HUES64 (cell line): ENCODE results near the gene CALY.
"Not testable (repeated sequence)": the region's sequence is repeated elsewhere in the genome, so short reads cannot be mapped to it uniquely, and the experiment has no call there.

Source experiments
- H3K27ac ChIP-seq: 2 replicates; pipeline ENCODE4 v1.7.0; 2013; ENCODE audit warnings: low read depth, low read length, inconsistent platforms
- H3K27me3 ChIP-seq: 2 replicates; pipeline ENCODE4 v1.6.1; 2013; ENCODE audit warnings: mild to moderate bottlenecking, low read length; ENCODE audit not compliant: insufficient read depth
- H3K36me3 ChIP-seq: 2 replicates; pipeline ENCODE4 v1.6.1; 2013; ENCODE audit warnings: mild to moderate bottlenecking, low read length; ENCODE audit not compliant: insufficient read depth
- H3K4me1 ChIP-seq: 2 replicates; pipeline ENCODE4 v1.6.1; 2013; ENCODE audit warnings: mild to moderate bottlenecking, low read length, moderate library complexity; ENCODE audit not compliant: insufficient read depth
- H3K4me3 ChIP-seq: 2 replicates; pipeline ENCODE4 v1.5.1; 2013; ENCODE audit warnings: mild to moderate bottlenecking, low read length, moderate library complexity
- H3K9ac ChIP-seq: 2 replicates; pipeline ENCODE4 v1.6.1; 2013; ENCODE audit warnings: mild to moderate bottlenecking, low read depth, low read length
- H3K9me3 ChIP-seq: 2 replicates; pipeline ENCODE4 v1.6.1; 2013; ENCODE audit warnings: low read depth, low read length; ENCODE audit not compliant: insufficient read depth
- WGBS: fragments of 150-250, 120-280 bp; methylation state at CpG from one replicate; pipeline ENCODE4 v1.1.7; 2013; ENCODE audit warnings: missing lambda C conversion rate; 5-methylcytosine and 5-hydroxymethylcytosine counted together

The CALY gene

DNA sequence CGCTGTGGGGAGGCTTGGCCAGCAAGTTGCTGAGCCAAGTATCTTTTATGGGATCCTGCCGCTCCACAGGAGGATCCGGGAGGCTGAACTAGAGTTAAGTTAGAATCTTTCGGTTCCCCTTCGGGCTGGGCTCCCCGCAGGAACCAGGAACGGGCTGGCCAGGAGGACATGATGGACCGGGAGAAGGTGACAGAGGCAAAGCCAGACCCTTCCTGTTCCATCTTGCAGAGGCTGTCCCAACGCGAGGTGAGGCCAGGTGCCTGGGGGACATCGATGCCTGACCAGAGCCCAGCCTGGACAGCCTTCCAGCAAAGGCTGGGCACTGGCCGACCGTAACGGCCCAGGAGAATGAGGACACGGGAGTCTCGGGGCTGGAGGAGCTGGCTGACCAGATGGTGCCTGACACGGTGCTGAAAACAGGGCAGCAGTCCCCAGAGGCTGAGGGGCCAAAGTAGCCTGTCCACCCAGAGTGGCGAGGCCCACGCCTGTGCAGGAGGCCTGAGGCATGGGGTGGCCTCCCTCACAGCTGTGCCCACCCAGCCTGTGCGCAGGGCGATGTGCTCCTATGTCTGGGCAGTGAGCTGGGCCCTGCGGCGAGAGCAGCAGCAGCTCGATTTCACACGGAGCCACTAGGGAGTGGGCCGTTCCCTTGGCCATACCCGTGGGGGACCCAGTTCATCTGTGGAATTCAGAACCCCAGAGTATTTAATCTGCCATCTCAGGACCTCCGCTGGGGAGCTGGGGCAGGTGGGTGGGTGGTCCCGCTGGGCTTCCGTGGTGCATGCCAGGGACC is 40.5 kb upstream of the CALY start:
- Histone ChIP-seq H3K27ac (no peak overlapping the region), H3K9me3 (no peaks in the 10 kb centered on the region), H3K36me3 (no peaks in the 10 kb centered on the region), H3K27me3 (peaks cover 63% of the 10 kb centered on the region), H3K4me1 (no peaks in the 10 kb centered on the region), H3K4me3 (no peak overlapping the region), H3K9ac (no peak overlapping the region)
- WGBS = 88% methylated on average over 30 of the region's 30 CpGs

- H3K27me3 ChIP-seq = peaks cover 63% of the 10 kb centered on the region
- 86% methylated on average over 5 of the region's 5 CpGs for WGBS
- not testable (repeated sequence) for H3K4me3 ChIP-seq, H3K9ac ChIP-seq, H3K9me3 ChIP-seq, H3K36me3 ChIP-seq, H3K27ac ChIP-seq, H3K4me1 ChIP-seq
These were observed 39.5 kb upstream of the CALY start for GRCh38 chr10:133376183-133376582.

DNA sequence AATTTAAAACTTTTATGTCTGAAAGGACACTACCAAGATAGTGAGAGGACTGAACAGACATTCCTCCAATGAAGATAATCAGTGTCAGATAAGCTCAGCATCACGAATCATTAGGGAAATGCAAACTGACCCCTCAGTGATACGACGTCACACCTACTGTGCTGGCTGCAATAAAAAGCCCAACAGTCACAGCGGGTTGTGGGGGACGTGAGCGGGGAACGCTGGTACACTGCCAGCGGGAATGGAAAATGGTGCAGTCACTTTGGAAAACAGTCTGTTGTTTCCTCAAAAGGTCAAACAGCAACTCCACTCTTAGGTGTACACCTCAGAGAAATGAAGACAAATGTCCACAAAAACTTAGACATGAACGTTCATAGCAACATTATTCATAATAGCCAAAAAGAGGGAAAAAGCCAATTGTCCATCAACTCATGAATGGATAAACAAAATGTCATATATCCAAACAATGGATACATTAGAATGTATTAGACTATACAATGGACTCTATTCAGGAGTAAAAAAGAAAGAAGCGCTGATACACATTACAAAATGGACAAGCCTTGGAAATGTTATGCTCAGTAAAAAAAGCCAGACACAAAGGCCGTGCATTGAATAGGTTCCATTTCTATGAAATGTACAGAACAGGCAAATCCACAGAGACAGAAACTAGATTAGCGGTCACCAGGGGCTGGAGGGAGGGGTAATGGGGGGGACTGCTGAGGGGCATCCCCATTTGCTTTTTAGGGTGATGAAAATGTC is 38.8 kb upstream of the CALY start:
- Histone ChIP-seq H3K27ac (no peak overlapping the region), H3K36me3 (peaks cover 6% of the 10 kb centered on the region), H3K4me1 (no peaks in the 10 kb centered on the region), H3K27me3 (peaks cover 63% of the 10 kb centered on the region), H3K9me3 (no peaks in the 10 kb centered on the region), H3K4me3 (no peak overlapping the region), H3K9ac (no peak overlapping the region)
- 70% methylated on average over 12 of the region's 12 CpGs for whole genome bisulfite sequencing

GRCh38 chr10:133373174-133374090 is 36.7 kb upstream of the CALY start, which contains the start of gene ECHS1:
ECHS1 (minus strand) TSS chr10:133373354; CDS start chr10:133373333, 21 bp downstream.
- peak within 1 kb of the TSS; percentile 72 for H3K9ac ChIP-seq
- 5% methylated on average over 89 of the region's 89 CpGs for WGBS
- peaks cover 48% of the 10 kb centered on the region for H3K27me3 ChIP-seq
- H3K9me3 ChIP-seq = no peaks in the 10 kb centered on the region
- no peak within 1 kb of the TSS for H3K27ac ChIP-seq
- no peaks in the 10 kb centered on the region for H3K4me1 ChIP-seq
- peak within 1 kb of the TSS; percentile 80 for H3K4me3 ChIP-seq
- H3K36me3 ChIP-seq = peaks cover 27% of the 10 kb centered on the region

- H3K27me3 ChIP-seq = peaks cover 39% of the 10 kb centered on the region
- H3K9me3 ChIP-seq = no peaks in the 10 kb centered on the region
- peaks cover 31% of the 10 kb centered on the region for H3K36me3 ChIP-seq
- 51% methylated on average over 19 of the region's 20 CpGs for WGBS
- H3K9ac ChIP-seq = no peak overlapping the region
- H3K27ac ChIP-seq = no peak overlapping the region
- H3K4me1 ChIP-seq = no peaks in the 10 kb centered on the region
- peak overlapping the region; percentile 34; the same call in 1 of the 2 replicates for H3K4me3 ChIP-seq
These were observed 35.8 kb upstream of the CALY start for GRCh38 chr10:133372507-133372906.

GRCh38 chr10:133370030-133370786 is 33.5 kb upstream of the CALY start:
- Histone ChIP-seq H3K4me3 (no peak overlapping the region), H3K4me1 (no peaks in the 10 kb centered on the region), H3K9me3 (no peaks in the 10 kb centered on the region), H3K36me3 (peaks cover 51% of the 10 kb centered on the region), H3K9ac (no peak overlapping the region), H3K27me3 (peaks cover 16% of the 10 kb centered on the region), H3K27ac (no peak overlapping the region)
- 95% methylated on average over 24 of the region's 24 CpGs for WGBS

GRCh38 chr10:133368153-133368552 is 31.5 kb upstream of the CALY start:
- no peak overlapping the region for H3K27ac ChIP-seq
- H3K9me3 ChIP-seq = no peaks in the 10 kb centered on the region
- H3K9ac ChIP-seq = no peak overlapping the region
- no peaks in the 10 kb centered on the region for H3K4me1 ChIP-seq
- WGBS = 97% methylated on average over 7 of the region's 7 CpGs
- peaks cover 67% of the 10 kb centered on the region for H3K36me3 ChIP-seq
- H3K27me3 ChIP-seq = no peaks in the 10 kb centered on the region
- no peak overlapping the region for H3K4me3 ChIP-seq

DNA sequence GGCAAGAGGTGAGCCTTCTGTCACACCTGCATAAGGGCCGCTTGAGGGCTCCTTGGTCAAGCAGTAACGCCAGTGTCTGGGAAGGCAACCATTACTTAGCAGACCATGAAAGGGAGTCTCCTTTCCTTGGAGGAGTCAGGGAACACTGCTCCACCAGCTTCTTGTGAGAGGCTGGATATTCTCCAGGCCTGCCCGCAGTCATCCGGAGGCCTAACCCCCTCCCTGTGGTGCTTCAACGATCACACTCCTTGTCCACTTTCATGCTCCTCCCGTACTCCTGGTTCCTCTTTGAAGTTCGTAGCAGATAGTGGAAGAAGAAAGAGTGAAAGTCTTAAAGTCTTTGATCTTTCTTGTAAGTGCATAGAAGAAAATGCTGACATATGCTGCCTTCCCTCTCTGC is 30.8 kb upstream of the CALY start:
- H3K9ac ChIP-seq, H3K4me3 ChIP-seq, H3K4me1 ChIP-seq, H3K9me3 ChIP-seq, H3K27me3 ChIP-seq, H3K27ac ChIP-seq: not testable (repeated sequence)
- no CpG with 5 or more reads among the region's 7 CpGs for WGBS
- H3K36me3 ChIP-seq = peaks cover 74% of the 10 kb centered on the region

DNA sequence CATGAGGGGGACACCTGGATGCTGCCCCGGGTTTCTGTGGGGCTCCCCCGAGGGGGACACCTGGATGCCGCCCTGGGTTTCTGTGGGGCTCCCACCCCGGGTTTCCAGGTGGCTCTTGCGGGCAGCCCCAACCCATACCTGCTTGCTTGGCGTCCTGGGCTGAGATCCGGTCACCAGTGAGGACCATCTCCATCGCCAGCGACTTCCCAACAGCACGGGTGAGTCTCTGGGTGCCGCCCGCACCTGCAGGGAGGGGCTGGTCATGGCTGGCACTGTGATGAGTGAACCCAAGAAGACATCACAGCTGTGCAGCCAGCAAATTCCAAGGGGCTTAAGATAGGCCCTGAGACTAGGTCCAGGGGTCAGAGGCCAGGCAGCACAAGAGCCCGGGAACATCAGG is 30.1 kb upstream of the CALY start:
- Histone ChIP-seq H3K27me3 (no peaks in the 10 kb centered on the region), H3K4me3 (no peak overlapping the region), H3K9me3 (no peaks in the 10 kb centered on the region), H3K36me3 (peaks cover 81% of the 10 kb centered on the region), H3K9ac (no peak overlapping the region), H3K4me1 (no peaks in the 10 kb centered on the region), H3K27ac (no peak overlapping the region)
- WGBS = 95% methylated on average over 13 of the region's 13 CpGs

GRCh38 chr10:133366130-133366478 is 29.4 kb upstream of the CALY start:
- H3K27me3 ChIP-seq = no peaks in the 10 kb centered on the region
- H3K9me3 ChIP-seq = no peaks in the 10 kb centered on the region
- H3K27ac ChIP-seq = no peak overlapping the region
- H3K4me3 ChIP-seq = no peak overlapping the region
- H3K36me3 ChIP-seq = peaks cover 81% of the 10 kb centered on the region
- no peaks in the 10 kb centered on the region for H3K4me1 ChIP-seq
- no peak overlapping the region for H3K9ac ChIP-seq
- 88% methylated on average over 17 of the region's 17 CpGs for WGBS
